HEK293 (cell line): ENCODE data around the gene ZNF69.
A peak's percentile ranks its signal among the peaks of the same experiment; 100 is the strongest.

Experiments
- AEBP2 ChIP-seq: fragments of 450-650 bp; formaldehyde crosslinking; IDR thresholded peaks from 2 replicates; pipeline ENCODE4 v1.5.1; 2016; ENCODE audit warnings: missing biosample characterization, missing genetic modification characterization, borderline replicate concordance
- KLF16 ChIP-seq: fragments of 450-650 bp; formaldehyde crosslinking; IDR thresholded peaks from 2 replicates; pipeline ENCODE4 v1.5.1; 2017; ENCODE audit warnings: missing biosample characterization, missing genetic modification characterization
- SP3 ChIP-seq: fragments of 450-650 bp; formaldehyde crosslinking; IDR thresholded peaks from 2 replicates; pipeline ENCODE4 v1.5.1; 2016; ENCODE audit warnings: missing biosample characterization, missing genetic modification characterization
- ZBTB11 ChIP-seq: fragments of 450-650 bp; formaldehyde crosslinking; conservative IDR thresholded peaks from 2 replicates; pipeline ENCODE4 v1.5.1; 2016; ENCODE audit warnings: low read depth, missing biosample characterization, missing genetic modification characterization
- ZFP37 ChIP-seq: fragments of 450-650 bp; formaldehyde crosslinking; IDR thresholded peaks from 2 replicates; pipeline ENCODE4 v1.5.1; 2016; ENCODE audit warnings: missing biosample characterization, missing genetic modification characterization
- ZNF121 ChIP-seq: fragments of 450-650 bp; formaldehyde crosslinking; IDR thresholded peaks from 2 replicates; pipeline ENCODE4 v1.5.1; 2016; ENCODE audit warnings: missing biosample characterization, missing genetic modification characterization
- ZNF140 ChIP-seq: fragments of 450-650 bp; formaldehyde crosslinking; IDR thresholded peaks from 2 replicates; pipeline ENCODE4 v1.5.1; 2016; ENCODE audit warnings: missing biosample characterization, missing genetic modification characterization
- ZNF202 ChIP-seq: fragments of 450-650 bp; formaldehyde crosslinking; IDR thresholded peaks from 2 replicates; pipeline ENCODE4 v1.5.1; 2016; ENCODE audit warnings: missing biosample characterization, missing genetic modification characterization, borderline replicate concordance
- ZNF266 ChIP-seq: fragments of 450-650 bp; formaldehyde crosslinking; IDR thresholded peaks from 2 replicates; pipeline ENCODE4 v1.5.1; 2016; ENCODE audit warnings: missing biosample characterization, missing genetic modification characterization, low read depth
- ZNF292 ChIP-seq: fragments of 450-650 bp; formaldehyde crosslinking; IDR thresholded peaks from 2 replicates; pipeline ENCODE4 v1.5.1; 2016; ENCODE audit warnings: low read depth, missing biosample characterization, missing genetic modification characterization, borderline replicate concordance
- ZNF404 ChIP-seq: fragments of 450-650 bp; formaldehyde crosslinking; IDR thresholded peaks from 2 replicates; pipeline ENCODE4 v1.5.1; 2017; ENCODE audit warnings: missing biosample characterization, missing genetic modification characterization
- ZNF426 ChIP-seq: fragments of 450-650 bp; formaldehyde crosslinking; IDR thresholded peaks from 2 replicates; pipeline ENCODE4 v1.5.1; 2017; ENCODE audit warnings: missing biosample characterization, missing genetic modification characterization, mild to moderate bottlenecking, inconsistent platforms, moderate library complexity
- ZNF433 ChIP-seq: fragments of 450-650 bp; formaldehyde crosslinking; IDR thresholded peaks from 2 replicates; pipeline ENCODE4 v1.5.1; 2016; ENCODE audit warnings: missing biosample characterization, missing genetic modification characterization, low read depth
- ZNF449 ChIP-seq: fragments of 450-650 bp; formaldehyde crosslinking; IDR thresholded peaks from 2 replicates; pipeline ENCODE4 v1.5.1; 2017; ENCODE audit warnings: missing biosample characterization, mild to moderate bottlenecking, missing genetic modification characterization, moderate library complexity
- ZNF501 ChIP-seq: fragments of 450-650 bp; formaldehyde crosslinking; IDR thresholded peaks from 2 replicates; pipeline ENCODE4 v1.5.1; 2016; ENCODE audit warnings: missing biosample characterization, missing genetic modification characterization
- ZNF510 ChIP-seq: fragments of 450-650 bp; formaldehyde crosslinking; IDR thresholded peaks from 2 replicates; pipeline ENCODE4 v1.5.1; 2018; ENCODE audit warnings: mild to moderate bottlenecking, missing genetic modification characterization, missing biosample characterization; ENCODE audit not compliant: insufficient replicate concordance
- ZNF518A ChIP-seq: fragments of 450-650 bp; formaldehyde crosslinking; conservative IDR thresholded peaks from 2 replicates; pipeline ENCODE4 v1.5.1; 2016; ENCODE audit warnings: low read depth, missing biosample characterization, missing genetic modification characterization
- ZNF529 ChIP-seq: fragments of 450-650 bp; formaldehyde crosslinking; IDR thresholded peaks from 2 replicates; pipeline ENCODE4 v1.5.1; 2017; ENCODE audit warnings: missing genetic modification characterization, missing biosample characterization; ENCODE audit not compliant: insufficient replicate concordance
- ZNF544 ChIP-seq: fragments of 450-650 bp; formaldehyde crosslinking; IDR thresholded peaks from 2 replicates; pipeline ENCODE4 v1.5.0; 2017; ENCODE audit warnings: missing biosample characterization, missing genetic modification characterization
- ZNF558 ChIP-seq: fragments of 450-650 bp; formaldehyde crosslinking; IDR thresholded peaks from 2 replicates; pipeline ENCODE4 v1.5.1; 2016; ENCODE audit warnings: missing biosample characterization, missing genetic modification characterization
- ZNF626 ChIP-seq: fragments of 450-650 bp; sonication (Bioruptor Pico); formaldehyde crosslinking; IDR thresholded peaks from 2 replicates; pipeline ENCODE4 v1.5.1; 2018; ENCODE audit warnings: missing biosample characterization, missing genetic modification characterization, inconsistent platforms
- ZXDB ChIP-seq: fragments of 450-650 bp; formaldehyde crosslinking; IDR thresholded peaks from 2 replicates; pipeline ENCODE4 v1.5.1; 2016; ENCODE audit warnings: missing biosample characterization, missing genetic modification characterization

ZNF69 gene

GRCh38 chr19:11927227-11927626, 39.6 kb downstream of the ZNF69 start (continued):
- peak; percentile 80 for TF ChIP-seq ZBTB11
- peak; percentile 69; the same call in 1 of the 2 replicates for TF ChIP-seq ZNF404 (tag by site-specific recombination)
- TF ChIP-seq KLF16 (tag by site-specific recombination) = no peak
- no peak for TF ChIP-seq ZNF544 (tag by site-specific recombination)
- TF ChIP-seq ZNF202 (tag by site-specific recombination) = peak; percentile 87; the same call in 1 of the 2 replicates
- TF ChIP-seq SP3 (tag by site-specific recombination) = peak; percentile 26; the same call in 1 of the 2 replicates
- TF ChIP-seq ZFP37 = 0 out of 2 replicates have a peak, but pooled peaks have one; percentile 51
- TF ChIP-seq ZNF558 = peak; percentile 75; the same call in 1 of the 2 replicates
- peak; percentile 74; the same call in 1 of the 2 replicates for TF ChIP-seq AEBP2 (tag by site-specific recombination)
- TF ChIP-seq ZNF433 (tag by site-specific recombination) = peak; percentile 78; the same call in 1 of the 2 replicates
- peak; percentile 24 for TF ChIP-seq ZNF510 (tag by site-specific recombination)
- peak; percentile 52; the same call in 1 of the 2 replicates for TF ChIP-seq ZXDB (tag by site-specific recombination)
- TF ChIP-seq ZNF266 = peak; percentile 66; the same call in 1 of the 2 replicates
- TF ChIP-seq ZNF626 (tag by site-specific recombination) = no peak
- 0 out of 2 replicates have a peak, but pooled peaks have one; percentile 32 for TF ChIP-seq ZNF501 (tag by site-specific recombination)
- peak; percentile 51; the same call in 1 of the 2 replicates for TF ChIP-seq ZNF121
- TF ChIP-seq ZNF426 = peak; percentile 94
- TF ChIP-seq ZNF529 (tag by site-specific recombination) = peak; percentile 25
- peak; percentile 61; the same call in 1 of the 2 replicates for TF ChIP-seq ZNF140 (tag by site-specific recombination)
- TF ChIP-seq ZNF292 (tag by site-specific recombination) = peak; percentile 82; the same call in 1 of the 2 replicates
- TF ChIP-seq ZNF518A (tag by site-specific recombination) = peak; percentile 92
- TF ChIP-seq ZNF449 = no peak
